HEK293T (cell line): Measurements from ENCODE around the gene UTP4.

Experiments used
- CTCF ChIA-PET: fragments of 350-600 bp; formaldehyde crosslinking; extraction: SDS; loops from one replicate; lab custom pipeline; 2021; ENCODE audit warnings: antibody characterized with exemption, inconsistent platforms; lab: Yijun Ruan, JAX
- POLR2A ChIA-PET: fragments of 350-600 bp; formaldehyde crosslinking; extraction: SDS; loops from one replicate; lab custom pipeline; 2020; ENCODE audit warnings: antibody characterized with exemption, inconsistent platforms; lab: Yijun Ruan, JAX
- DNase-seq: peaks from one replicate; pipeline ENCODE4 v3.0.0; 2012; ENCODE audit warnings: mixed read lengths; ENCODE audit errors: extremely low spot score
- ARNT ChIP-seq: fragments of 450-650 bp; IDR thresholded peaks from 2 replicates; pipeline ENCODE4 v1.6.1; 2017; ENCODE audit warnings: mild to moderate bottlenecking
- BHLHE40 ChIP-seq: fragments of 450-650 bp; IDR thresholded peaks from 2 replicates; pipeline ENCODE4 v1.6.1; 2016; ENCODE audit warnings: mild to moderate bottlenecking, moderate library complexity, borderline replicate concordance
- CTBP1 ChIP-seq: fragments of 450-650 bp; IDR thresholded peaks from 2 replicates; pipeline ENCODE4 v1.6.1; 2016; ENCODE audit warnings: borderline replicate concordance
- ELF4 ChIP-seq: fragments of 450-650 bp; IDR thresholded peaks from 2 replicates; pipeline ENCODE4 v1.6.1; 2017; ENCODE audit warnings: antibody characterized with exemption
- FOXA1 ChIP-seq: fragments of 450-650 bp; IDR thresholded peaks from 2 replicates; pipeline ENCODE4 v1.6.1; 2016; ENCODE audit warnings: mild to moderate bottlenecking
- FOXK2 ChIP-seq: fragments of 450-650 bp; IDR thresholded peaks from 2 replicates; pipeline ENCODE4 v1.6.1; 2016; ENCODE audit warnings: mild to moderate bottlenecking
- FOXM1 ChIP-seq: fragments of 450-650 bp; IDR thresholded peaks from 2 replicates; pipeline ENCODE4 v1.6.1; 2017; ENCODE audit warnings: mild to moderate bottlenecking, borderline replicate concordance
- HDGF ChIP-seq: fragments of 450-650 bp; IDR thresholded peaks from 2 replicates; pipeline ENCODE4 v1.6.1; 2017; ENCODE audit warnings: antibody characterized with exemption, borderline replicate concordance
- L3MBTL2 ChIP-seq: fragments of 450-650 bp; conservative IDR thresholded peaks from 2 replicates; pipeline ENCODE4 v1.6.1; 2016; ENCODE audit warnings: mild to moderate bottlenecking
- LEF1 ChIP-seq: fragments of 450-650 bp; IDR thresholded peaks from 2 replicates; pipeline ENCODE4 v1.6.1; 2017; ENCODE audit warnings: mild to moderate bottlenecking, borderline replicate concordance
- NFRKB ChIP-seq: fragments of 450-650 bp; IDR thresholded peaks from 2 replicates; pipeline ENCODE4 v1.6.1; 2016; ENCODE audit warnings: mild to moderate bottlenecking, moderate library complexity
- SP1 ChIP-seq: fragments of 450-650 bp; IDR thresholded peaks from 2 replicates; pipeline ENCODE4 v1.6.1; 2017
- SUZ12 ChIP-seq: fragments of 450-650 bp; IDR thresholded peaks from 2 replicates; pipeline ENCODE4 v1.6.1; 2016; ENCODE audit warnings: mild to moderate bottlenecking
- TARDBP ChIP-seq: fragments of 450-650 bp; IDR thresholded peaks from 2 replicates; pipeline ENCODE4 v1.6.1; 2016
- ZNF384 ChIP-seq: fragments of 450-650 bp; IDR thresholded peaks from 2 replicates; pipeline ENCODE4 v1.6.1; 2016
- TF ChIP-seq, protein P1 (sequence below): fragments of 450-650 bp; IDR thresholded peaks from 2 replicates; pipeline ENCODE4 v1.6.1; 2016

Gene UTP4

DNA sequence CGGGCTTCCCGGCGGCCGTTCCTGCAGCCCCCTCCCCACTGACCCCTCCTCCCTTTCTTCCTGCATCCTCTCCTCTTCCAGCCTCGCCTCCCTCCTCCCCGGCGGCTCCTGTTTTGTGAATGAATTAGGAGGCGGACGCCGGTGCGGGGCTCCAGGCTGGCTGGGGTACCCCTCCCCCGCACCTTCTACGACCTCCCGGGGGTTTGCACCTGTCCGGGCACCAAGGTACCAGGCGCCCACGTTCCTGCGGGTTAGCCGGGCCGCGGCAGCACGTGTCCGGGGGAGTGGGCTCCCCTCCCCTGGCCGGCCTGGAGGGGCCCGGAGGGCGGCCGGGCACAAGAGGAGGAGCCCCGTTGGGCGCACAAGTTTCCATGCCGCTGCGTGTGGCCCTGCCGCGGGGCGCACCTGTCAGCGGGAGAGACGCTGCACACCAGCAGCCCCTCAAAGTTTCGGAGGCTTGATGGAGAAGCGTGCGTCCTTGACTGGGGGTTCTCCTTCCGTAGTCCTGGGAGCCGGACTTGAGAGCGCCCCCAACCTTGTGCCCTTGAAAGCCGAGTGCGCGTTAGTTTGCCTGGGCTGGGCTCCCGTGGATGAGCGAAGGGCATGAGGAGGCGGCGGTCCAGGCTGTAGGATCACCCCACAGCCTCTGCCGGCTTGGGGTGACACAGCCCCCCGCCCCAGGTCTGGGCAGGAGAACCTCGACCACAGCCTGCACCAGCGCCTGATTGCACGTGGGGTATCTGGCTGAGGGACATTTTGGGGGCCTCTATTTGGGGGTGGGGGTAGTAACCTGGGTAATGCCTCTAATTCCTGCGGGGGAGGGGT, 25.7 kb upstream of the UTP4 start:
- no peak for DNase-seq
- POLR2A ChIA-PET = no interaction called here

DNA sequence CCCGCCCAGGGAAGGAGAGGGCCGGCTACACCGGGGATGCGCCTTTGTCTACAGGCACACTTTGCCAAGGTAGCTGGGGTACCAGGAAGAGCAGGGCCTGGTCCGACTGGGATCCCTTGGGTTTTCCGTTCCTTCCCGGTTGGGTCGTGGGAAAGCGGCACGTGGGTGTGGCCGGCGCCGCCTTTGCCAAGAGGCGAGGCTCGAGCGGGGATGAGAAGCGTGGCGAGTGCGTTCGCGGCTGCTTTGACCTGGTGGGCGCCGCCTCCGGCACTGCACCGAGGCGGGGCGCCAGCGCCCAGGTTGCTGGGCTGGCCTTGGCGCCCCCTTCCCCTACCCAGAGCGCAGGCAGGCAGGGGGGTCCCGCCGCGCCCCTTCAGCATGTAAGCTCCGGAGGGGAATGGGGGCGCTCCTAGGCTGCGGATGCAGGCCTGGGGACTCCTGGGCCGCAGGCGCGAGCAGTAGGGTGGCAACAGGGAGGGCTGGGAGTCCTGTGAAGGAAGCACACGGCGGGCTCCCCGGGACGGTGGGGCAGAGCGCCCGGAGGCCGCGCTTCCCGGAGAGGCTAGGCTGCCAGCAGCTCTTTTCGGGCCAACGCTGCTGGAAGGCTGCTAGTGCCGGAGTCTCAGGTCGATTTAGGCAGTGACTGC, 25.0 kb upstream of the UTP4 start:
- ChIA-PET POLR2A (no interaction called here), CTCF (interaction anchor here (0.6 kb wide), 1 partner anchor 201 kb away, joined by 3 read pairs; no protein-coding TSS in a partner anchor)
- no peak for DNase-seq
- TF ChIP-seq SUZ12 (no peak), FOXM1 (no peak), SP1 (no peak), FOXK2 (no peak), NFRKB (no peak), ARNT (no peak), L3MBTL2 (no peak), TARDBP (no peak), CTBP1 (no peak), ZNF384 (no peak), FOXA1 (no peak), HDGF (no peak), ELF4 (no peak), LEF1 (no peak), BHLHE40 (no peak)
- TF ChIP-seq, protein P1, sequence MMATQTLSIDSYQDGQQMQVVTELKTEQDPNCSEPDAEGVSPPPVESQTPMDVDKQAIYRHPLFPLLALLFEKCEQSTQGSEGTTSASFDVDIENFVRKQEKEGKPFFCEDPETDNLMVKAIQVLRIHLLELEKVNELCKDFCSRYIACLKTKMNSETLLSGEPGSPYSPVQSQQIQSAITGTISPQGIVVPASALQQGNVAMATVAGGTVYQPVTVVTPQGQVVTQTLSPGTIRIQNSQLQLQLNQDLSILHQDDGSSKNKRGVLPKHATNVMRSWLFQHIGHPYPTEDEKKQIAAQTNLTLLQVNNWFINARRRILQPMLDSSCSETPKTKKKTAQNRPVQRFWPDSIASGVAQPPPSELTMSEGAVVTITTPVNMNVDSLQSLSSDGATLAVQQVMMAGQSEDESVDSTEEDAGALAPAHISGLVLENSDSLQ = no peak

More for the DNA sequence above, 25.7 kb upstream of the UTP4 start:
- CTCF ChIA-PET = interaction anchor here (1.2 kb wide), 1 partner anchor 17 kb away, joined by 4 read pairs; no protein-coding TSS in a partner anchor
- TF ChIP-seq TARDBP (no peak), LEF1 (no peak), FOXA1 (no peak), SUZ12 (no peak), FOXK2 (no peak), HDGF (no peak), ELF4 (no peak), SP1 (no peak), NFRKB (no peak), ARNT (no peak), L3MBTL2 (no peak), BHLHE40 (no peak), CTBP1 (no peak), ZNF384 (no peak), FOXM1 (no peak)
- TF ChIP-seq, protein P1 = no peak

DNA sequence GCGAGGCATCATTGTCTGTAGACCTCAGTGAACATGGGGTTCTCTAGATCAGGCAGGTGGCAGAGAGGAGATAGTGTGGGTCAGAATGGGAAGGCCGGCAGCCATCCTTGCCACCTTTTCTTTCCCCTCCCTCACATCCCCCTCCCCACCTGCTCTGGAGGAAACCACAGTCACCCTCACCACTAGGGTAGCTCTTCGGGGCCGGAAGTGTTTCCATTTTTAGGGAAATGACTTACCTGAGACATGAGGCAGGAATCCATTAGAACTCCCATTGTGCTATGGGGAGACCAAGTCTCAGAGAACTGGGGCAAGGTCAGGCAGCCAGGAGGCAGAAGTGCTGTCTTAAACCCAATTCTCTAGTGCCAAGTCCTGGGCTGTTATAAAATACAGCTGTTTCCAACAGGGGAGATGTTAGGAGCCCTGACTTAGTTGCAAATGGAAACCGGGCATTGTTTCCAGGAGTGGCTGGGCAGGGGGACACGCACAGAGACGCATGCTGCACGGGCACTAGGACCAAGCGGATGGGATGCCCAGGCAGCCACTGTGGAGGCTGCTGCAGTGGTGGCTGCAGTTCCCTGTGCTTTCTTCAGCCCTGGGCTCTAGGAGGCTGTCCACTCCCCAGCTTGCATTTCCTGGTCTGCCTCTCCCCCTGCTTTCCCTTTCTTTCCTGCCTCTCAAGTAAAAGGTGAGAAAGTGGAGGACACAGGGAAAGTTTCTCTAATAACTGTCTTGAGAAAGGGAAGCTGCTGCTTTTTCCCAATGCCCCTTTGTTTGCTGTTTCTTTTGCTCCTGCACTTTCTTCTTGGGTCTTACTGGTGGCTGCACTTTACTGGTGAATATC, 24.2 kb upstream of the UTP4 start:
- ChIA-PET POLR2A (no interaction called here), CTCF (interaction anchor here (0.5 to 0.6 kb wide), 2 partner anchors 196 to 202 kb away, joined by 3 to 4 read pairs; no protein-coding TSS in a partner anchor)
- no peak for TF ChIP-seq FOXM1
- no peak for TF ChIP-seq BHLHE40
- no peak for TF ChIP-seq SUZ12
- no peak for TF ChIP-seq HDGF
- no peak for TF ChIP-seq FOXK2
- no peak for DNase-seq

DNA sequence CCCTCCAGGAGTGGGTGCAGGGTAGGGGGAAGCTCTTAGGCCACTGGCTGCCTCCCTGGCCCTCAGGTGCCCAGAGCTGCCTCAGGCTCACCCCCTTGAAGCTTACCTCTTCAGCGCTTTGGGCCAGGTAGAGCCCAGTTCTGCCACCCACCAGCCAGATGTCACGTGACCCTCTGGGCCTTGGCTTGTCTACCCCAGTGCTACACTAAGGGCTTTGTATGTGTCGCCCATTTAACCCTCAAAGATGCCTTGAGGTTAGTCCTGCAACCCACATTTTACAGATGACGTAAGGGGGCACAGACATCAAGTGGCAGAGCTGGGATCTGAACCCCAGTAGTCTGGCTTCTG, 23.6 kb upstream of the UTP4 start:
- TF ChIP-seq FOXA1 = no peak
- CTCF ChIA-PET = interaction anchor here (0.5 kb wide), 1 partner anchor 195 kb away, joined by 4 read pairs; no protein-coding TSS in a partner anchor
- no peak for DNase-seq
- POLR2A ChIA-PET = no interaction called here

DNA sequence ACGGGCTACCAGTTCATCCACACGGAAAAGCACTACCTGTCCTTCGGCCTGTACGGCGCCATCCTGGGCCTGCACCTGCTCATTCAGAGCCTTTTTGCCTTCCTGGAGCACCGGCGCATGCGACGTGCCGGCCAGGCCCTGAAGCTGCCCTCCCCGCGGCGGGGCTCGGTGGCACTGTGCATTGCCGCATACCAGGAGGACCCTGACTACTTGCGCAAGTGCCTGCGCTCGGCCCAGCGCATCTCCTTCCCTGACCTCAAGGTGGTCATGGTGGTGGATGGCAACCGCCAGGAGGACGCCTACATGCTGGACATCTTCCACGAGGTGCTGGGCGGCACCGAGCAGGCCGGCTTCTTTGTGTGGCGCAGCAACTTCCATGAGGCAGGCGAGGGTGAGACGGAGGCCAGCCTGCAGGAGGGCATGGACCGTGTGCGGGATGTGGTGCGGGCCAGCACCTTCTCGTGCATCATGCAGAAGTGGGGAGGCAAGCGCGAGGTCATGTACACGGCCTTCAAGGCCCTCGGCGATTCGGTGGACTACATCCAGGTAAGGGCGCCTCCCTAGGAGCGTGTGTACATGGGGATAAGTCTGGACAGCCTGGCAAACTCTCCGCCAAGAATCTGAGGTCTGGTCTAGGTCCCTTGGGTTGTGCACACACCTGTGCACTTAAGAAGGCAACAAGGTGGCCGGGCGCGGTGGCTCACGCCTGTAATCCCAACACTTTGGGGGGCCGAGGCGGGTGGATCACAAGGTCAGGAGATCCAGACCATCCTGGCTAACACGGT, 22.8 kb upstream of the UTP4 start:
- ChIA-PET POLR2A (no interaction called here), CTCF (no interaction called here)
- TF ChIP-seq, protein P1 = no peak
- TF ChIP-seq FOXA1 (no peak), BHLHE40 (no peak), FOXM1 (no peak), ARNT (no peak), ELF4 (no peak), ZNF384 (no peak), NFRKB (no peak), SUZ12 (no peak), FOXK2 (no peak), HDGF (no peak), CTBP1 (no peak), SP1 (no peak)
- no peak for DNase-seq
